HL-60/S4 treated with retinoic acid at 250 ng/mL for 4 days and 3 days (cell line): Measurements from ENCODE around the gene STPG1.

Experiments used
- in situ Hi-C: fragments of 300-500 bp; cut with MboI; formaldehyde crosslinking; loops from 2 replicates; pipeline ENCODE4 v1.7.0; 2022; ENCODE audit warnings: low sequenced_read_pairs

The STPG1 gene

DNA sequence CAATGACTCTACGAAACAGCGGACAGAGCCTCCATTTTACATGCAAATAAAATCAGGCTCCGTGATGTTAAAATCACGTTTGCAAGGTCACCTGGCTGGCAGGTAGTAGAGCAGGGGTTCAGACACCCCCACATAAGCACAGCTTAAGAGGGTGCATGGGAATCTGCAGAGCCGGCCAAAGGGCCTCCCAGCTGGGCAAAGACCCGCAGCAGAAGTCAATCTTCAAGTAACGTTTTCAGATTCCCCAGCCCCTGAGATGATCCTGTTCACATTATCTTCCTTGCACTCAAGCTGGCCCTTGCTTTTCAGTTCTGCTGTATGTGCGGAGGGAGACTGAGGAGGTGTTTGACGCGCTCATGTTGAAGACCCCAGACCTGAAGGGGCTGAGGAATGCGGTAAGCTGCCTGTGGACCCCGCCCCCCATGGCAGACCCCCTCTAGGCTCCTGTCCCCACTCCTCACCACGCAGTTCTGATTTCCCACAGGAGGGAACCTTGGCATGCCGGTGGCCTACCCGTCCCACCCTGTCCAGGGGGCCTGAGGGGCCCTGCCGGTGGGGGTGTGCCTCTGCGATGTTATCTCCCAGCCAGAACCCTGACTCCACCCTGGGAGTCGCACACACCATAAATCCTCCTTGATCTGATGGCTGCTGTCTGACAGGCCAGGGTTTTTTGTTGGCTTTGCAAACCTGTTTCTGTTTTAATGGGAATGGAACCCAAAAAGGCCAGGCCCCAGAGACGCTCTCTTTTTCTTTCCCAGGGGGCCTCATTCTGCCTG lies 66.2 kb downstream of the STPG1 start:
- in situ Hi-C loops = no loop called here

DNA sequence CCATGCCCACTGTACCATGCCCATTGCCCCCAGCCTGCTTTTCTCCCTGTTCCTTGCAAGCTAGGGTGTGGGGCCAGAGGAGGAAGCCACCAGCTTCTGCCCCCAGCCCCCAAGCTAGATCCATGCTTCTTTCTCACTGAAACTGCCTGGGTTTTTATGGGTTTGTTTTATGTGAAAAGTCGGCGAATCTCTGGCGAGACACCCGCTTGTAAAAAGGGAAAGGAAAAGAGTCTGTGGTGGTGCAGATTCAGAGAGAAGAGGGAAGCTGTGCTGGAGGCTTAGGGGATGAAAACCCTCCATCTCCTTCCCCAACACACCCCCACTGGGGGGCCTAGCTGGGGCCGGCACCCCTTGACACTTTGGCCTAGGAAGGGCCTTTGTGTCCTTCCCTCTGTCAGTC lies 68.2 kb downstream of the STPG1 start:
- in situ Hi-C loops = no loop called here

DNA sequence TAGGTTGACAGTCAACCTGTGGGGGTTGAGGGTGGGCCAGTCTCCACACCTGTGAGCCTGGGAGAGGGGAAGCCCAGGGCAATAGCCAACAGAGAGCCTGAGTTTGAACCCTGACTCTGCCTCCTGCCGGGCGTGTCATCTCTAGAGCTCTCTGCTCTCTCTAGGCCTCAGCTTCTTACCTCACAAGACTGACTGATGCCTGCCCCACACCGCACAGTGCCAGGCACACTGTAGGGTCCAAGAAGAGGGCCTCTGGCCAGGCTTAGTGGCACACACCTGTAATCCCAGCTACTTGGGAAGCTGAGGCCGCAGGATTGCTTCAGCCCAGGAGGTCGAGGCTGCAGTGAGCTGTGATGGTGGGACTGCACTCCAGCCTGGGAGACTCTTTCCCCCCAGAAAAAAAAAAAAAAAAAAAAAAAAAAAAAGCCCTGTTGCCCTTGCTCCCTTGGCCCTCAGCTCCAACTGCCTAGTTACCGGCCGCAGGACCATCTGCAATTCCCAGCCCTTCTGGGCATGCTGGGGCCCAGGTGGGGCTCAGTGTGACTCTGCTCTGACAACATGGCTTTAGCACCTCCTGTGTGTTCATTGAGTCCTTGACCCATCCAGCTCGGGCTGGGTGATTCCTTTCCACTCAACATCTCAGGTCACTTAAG lies 69.4 kb downstream of the STPG1 start:
- in situ Hi-C loops = no loop called here

DNA sequence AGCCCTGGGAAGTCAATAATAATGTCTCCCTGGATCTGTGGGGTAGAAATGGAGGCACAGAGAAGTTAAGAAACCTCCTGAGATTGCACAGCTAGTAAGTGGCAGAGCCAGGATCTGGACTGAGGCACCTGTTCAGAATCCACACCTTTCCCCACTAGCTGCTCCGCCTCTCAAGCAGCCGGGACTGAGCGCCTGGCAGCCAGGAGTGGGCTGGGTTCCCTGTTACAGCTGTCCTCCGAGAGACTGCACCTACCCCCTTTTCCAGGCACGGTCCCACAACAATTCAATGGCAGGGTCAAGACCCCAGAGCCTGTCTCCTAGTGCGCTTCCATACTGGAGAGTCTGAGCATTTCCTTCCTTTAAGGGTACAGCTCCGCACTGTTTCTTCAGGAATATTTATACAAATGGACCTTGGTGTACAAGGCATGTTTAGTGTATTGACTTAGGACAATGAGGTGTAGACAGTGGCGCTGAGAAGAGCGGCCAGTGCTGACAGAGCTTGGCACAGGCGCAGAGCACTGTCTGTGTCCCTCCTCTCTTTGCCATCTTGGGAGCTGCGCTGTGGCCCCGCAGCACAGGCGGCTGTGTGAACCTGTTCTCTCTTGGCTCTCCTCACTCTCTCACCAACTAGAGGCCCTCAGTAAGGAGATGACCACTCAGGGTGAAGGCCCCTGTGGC lies 70.0 kb downstream of the STPG1 start:
- in situ Hi-C loops = no loop called here

DNA sequence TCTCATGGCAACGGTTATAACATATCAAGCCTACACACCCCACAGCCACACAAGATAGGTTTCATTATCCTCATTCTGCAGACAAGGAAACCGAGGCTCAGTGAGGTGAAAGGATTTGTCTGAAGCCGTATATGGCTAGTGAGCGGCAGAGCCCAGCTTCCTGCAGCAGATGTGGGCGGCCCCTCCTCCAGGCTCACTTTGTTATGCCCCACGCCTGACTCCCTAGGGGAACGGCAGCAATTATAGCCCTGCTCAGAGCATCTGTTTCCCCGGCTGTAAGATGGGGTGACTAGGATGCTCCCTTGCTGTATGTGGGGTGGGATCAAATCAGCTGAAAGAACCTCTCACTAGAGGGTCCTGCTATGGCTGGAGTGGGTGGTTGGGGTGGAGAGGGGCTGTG lies 72.3 kb downstream of the STPG1 start:
- in situ Hi-C loops = no loop called here

DNA sequence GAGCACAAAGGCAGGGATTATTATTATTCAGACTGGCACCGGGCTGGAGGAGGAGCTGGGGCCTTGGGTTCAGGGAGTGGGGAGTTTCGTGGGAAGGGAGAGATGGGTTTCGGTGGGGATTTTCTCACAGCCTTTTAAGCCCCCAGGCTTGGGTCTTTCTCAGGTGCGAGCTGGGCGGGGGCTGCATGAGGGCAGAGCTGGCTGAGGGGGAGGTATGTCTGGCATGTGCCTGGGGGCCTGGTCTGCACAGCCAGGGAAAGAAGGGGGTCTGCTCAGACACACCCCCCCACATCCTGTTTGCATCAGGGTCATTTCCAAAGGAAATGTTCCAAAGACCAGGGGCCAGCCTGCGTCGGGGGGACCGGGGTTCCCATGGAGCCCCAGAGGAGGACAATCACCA lies 72.8 kb downstream of the STPG1 start:
- in situ Hi-C loops = no loop called here

DNA sequence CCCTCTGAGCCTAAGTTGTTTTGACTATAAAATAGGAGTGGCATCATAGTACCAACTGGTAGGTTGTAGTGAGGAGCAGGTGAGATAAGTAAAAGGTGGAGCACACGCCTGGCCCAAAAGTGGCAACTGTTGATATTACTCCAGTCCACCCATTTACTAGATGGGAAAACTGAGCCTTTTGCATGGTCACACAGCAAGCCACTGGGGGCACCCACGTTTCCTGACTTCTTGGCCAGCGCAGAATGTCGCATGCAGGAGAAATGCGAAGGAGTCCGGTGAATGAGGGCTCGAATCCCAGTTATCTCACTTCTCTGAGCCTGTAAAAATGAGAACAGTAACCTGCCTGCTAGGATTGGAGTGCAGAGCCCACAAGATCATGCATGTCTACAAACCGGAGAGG lies 73.6 kb downstream of the STPG1 start:
- in situ Hi-C loops = no loop called here

DNA sequence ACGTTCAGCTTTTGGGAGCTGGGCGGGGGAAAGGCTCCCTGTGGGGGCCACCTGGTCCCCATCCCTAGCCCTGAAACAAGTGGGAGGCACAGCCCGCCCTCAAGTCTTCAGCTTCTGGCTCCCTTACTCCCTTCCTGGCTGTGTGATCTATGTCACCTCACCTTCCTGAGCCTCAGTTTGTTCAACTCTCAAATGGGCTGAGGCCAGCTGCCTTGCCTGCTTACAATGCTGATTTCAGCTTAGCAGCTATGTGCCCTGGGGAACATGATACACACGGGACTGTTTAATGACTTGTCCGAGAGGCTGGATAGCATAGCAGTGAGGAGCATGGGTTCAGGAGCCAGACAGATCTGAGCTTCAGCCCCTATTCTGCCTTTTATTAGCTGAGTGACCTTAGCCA lies 75.1 kb downstream of the STPG1 start:
- in situ Hi-C loops = no loop called here

DNA sequence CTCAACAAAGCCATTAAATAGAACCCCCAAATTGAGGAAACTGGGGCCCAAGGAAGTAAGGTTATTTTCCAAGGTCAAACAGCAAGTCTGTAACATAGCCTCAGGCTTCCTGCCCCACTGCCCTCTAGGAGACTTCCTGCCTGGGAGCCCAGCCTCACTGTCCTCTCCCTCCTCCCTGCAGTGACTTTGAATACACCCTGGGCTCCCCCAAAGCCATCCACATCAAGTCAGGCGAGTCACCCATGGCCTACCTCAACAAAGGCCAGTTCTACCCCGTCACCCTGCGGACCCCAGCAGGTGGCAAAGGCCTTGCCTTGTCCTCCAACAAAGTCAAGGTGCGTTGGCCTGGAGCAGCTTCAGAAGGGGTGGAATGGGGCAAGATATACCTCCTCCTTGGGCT lies 76.1 kb downstream of the STPG1 start:
- in situ Hi-C loops = no loop called here

DNA sequence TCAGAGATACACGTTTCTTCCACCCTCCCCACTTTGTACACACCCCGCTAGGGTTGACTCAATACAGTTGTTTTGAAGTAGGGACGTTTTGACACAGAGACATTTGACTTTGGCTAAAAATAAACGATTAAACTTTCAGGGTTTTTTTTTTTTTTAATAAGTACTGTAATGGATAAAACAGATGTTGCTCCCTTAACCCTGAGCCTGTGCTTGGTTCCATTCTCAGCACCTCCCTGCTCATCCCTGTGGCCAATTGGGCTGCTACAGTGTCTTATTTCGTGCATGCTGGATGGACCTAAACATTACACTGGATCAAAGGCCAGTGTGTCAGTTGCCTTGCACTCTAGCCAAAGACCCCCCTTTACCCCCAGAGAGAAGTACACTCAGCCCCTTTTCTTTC lies 77.5 kb downstream of the STPG1 start:
- in situ Hi-C loops = no loop called here

DNA sequence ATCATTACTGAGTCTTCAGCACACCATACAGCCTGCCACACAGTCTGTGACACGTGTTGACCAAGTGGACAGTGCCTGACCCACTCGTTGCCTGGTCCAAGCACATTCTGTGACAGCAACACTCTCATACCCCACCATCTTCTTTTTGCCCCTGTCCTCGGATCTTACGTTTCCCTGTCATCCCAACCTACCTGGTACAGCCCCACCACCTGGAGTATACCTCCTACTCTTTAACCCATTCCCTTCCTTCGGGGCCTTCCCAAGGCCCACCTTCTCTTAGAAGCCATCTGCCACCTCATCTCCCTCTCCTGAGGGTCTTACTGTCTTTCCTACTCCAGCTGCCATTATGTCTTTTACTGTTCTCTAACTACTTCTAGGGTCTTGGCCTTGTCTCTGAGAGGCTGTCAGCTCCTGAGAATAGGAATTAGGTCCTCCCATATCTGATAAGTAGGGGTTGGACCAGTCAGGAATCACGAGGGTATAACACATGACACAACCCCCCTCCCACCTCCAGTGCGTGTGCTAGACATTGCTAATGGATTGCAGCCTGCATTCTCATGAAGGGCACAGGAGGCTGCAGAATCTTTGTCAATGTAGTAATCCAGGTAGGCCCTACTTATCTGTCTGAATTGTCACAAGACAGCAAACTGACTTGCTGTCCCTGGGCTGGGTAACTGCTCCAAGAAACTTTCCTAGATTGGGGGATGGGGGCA lies 81.5 kb downstream of the STPG1 start:
- in situ Hi-C loops = no loop called here

DNA sequence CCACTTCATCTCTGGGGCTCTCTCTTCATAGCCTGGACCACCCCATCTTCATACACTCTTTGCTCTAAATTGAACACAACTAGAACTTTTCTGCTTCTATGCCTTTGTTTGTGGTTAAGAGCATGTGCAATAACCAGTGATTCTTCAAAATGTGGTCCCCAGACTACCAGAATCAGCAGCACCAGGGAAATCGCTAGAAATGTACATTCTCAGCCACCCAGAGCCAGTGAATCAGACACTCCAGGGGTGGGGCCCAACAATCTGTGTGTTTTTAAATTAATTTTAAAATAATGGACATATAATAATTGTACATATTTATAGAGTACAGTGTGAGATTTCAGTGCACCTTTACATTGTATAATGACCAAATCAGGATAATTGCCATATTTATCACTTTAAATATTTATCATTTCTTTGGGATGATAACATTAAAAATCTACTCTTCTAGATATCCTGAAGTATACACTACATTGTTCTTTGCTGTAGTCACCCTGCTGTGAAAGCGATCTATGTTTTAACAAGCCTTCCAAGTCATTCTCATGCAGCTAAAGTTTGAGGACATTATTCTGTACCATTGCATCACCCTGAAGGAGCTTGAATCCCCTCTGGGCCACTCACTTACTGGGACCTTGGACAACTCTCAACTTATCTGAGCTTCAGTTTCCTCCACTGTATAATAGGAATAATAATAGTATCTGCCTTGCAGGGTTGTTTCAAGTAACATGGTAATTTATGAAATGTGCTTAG lies 83.6 kb downstream of the STPG1 start:
- in situ Hi-C loops = no loop called here

DNA sequence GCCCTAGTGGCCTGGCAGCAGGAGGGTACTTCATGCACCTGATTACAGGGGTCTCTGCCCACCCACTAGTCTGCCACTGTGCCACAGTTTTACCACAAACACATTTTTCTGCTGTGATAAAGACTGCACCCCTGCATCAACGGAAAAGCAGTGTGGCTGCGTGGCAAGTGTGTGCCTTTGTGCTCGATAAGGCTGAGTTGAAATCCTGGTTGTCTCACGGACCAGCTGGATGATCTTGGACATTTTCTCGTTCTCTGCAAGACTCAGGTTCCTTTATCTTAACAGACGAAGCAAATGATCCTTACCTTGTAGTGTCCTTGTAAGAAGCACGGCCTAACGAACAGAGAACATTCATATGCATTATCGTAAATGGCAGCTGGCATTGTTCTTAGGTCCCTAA lies 84.3 kb downstream of the STPG1 start:
- in situ Hi-C loops = no loop called here

DNA sequence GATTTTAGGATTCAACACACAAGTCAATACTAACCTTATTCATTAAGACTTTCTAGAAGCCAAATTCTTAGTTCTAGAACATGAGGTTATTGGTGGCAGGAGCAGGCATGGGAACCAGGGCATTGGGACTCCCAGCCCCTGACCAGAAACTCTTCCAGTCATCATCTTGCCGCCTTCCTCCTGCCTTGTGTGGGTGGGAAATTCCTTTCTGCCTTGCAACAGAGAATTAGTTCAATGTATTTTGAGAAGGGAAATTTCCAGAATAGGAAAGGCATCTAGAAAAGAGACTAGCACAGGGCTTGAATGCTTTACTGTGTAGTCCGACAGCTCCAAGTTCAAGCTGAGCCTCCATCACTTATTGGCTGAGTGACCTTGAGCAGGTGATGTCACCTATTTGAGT lies 85.7 kb downstream of the STPG1 start:
- in situ Hi-C loops = no loop called here

DNA sequence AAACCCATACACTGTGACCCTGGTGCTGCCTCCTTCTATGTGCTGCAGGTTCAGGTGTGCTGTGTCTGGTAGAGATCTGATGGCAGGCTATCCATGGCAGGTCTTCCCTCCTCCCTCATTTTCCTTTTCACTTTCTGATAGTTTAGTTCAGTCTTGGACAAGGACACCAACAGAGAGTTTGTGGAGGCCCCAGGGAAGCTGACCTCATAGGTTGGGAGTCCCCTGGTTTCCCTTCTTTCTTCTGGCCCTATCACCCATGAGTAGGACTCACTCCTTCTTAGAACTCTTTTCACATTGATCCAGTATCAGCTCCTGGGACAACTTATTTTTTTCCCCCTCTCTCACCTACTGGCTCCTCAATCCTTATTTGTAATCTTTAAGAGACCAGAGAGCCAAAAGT lies 86.1 kb downstream of the STPG1 start:
- in situ Hi-C loops = no loop called here

DNA sequence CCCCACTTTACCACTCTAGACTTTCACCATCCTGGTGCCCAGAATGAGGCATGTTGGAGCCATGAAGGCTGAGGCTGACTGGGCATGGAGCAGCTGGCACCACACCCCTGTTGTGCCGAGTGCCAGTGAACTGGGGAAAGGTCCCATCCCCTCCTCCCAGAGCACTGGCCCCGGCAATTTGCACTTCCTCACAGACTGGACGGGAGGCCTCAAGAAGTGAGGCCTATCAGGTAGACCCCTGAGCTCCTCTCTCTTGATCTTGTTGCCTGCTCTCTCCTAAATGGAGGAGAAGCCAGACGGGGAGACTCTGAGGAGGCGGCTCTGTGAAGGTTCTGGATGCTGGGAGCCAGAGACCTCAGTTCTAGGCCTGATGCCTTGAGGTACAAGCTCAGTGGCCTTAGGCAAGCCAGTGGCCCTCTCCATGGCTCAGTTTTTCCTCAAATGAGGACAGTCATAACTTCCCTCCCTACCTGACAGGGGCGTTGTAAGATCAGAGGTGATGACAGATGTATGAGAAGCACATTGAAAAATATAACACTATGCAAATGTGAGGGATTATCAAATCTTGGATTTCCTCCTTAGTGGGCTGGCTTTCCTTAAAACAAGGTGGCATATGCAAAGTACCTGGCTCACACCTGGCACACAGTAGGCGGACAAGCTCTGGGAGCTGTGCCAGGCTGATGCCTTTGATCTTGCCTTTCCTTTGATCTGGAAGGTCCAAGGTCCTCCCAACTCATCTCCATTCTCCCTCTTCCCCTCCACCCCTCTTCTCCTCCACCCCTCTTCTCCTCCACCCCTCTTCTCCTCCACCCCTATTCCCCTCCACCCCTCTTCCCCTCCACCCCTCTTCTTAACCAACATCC lies 87.8 kb downstream of the STPG1 start:
- in situ Hi-C loops = no loop called here

DNA sequence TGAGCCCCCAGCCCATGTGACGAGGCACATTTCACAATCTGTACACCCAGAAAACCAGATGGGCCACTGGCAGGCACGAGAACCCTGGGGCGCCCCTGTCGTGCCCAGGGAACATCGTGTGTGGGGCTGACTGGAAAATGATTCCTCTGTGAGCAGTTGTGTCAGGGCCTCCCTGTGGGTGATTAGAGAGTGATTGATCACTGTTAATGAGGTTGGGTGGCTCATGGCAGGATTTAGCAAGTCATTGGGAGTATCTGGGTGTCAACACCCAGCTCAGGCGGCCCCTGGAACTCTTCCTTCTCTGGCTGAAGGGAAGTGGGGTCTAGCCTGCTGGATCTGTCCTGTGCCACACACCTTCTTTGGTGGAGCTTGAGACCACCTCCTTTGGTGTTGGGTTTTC lies 88.7 kb downstream of the STPG1 start:
- in situ Hi-C loops = no loop called here

DNA sequence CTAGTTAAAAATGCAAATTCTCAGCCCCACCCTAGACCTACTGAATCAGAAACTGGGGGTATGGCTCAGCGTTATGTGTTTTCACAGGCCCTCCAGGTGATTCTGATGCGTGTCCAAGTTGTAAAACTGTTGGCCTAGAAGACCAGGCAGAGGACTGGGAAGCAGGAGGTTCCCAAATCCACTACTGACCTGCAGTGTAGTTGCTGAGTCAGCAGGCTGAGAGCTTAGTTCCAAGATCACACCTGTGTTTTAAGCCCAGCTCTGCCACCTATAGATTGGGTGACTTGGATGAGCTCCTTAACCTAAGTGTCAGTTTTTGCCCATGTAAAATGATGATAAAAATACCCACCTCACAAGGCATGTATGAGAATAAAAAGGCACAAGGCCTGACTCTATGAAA lies 90.3 kb downstream of the STPG1 start:
- in situ Hi-C loops = no loop called here

DNA sequence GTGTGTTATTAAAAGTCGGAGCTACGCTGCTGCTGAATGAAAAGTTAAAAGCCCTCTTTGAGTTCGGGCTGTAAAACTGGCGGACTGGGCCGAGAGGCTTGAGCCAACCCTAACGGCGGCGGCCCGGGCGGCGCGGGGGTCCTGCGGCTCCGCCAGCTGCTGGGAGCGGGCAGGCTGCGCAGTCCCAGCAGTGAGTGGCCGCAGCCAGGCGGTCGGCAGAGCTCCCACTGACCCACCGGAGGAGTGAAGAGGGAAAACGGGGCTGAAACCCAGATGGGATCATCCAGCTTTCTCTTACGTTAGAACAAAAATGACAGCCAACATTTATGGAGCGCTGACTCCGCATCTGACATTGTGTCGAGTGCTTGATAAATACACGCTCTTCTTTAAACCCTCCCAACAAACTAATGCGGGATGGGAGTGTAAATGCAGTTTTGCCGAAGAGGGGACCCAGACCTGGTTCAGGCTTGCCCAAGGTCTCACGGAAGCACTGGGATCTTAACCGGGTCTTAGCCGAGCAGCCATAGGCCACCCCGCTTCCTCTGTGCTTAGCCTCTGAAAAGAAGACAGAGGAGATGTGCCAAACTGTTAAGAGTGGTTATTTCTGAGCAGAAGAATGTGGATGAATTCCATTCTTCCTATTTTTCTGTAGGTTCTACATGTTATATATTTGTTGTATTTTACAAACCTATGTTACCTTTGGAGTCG lies 91.0 kb downstream of the STPG1 start:
- in situ Hi-C loops = no loop called here
